H9 (cell line): ENCODE data around the gene GRIN2D. TPM values are rescaled to one million over a fixed set of nuclear protein-coding genes. Genes with fewer than 3 reads are reported as not detected.

Experiments
- DNase-seq: peaks from one replicate; pipeline ENCODE4 v3.0.0-alpha.2; 2017
- H2AFZ ChIP-seq: one replicate; pipeline ENCODE4 v1.6.1; 2013; ENCODE audit warnings: mild to moderate bottlenecking, low read length, control low read depth, moderate library complexity
- H2AK5ac ChIP-seq: 2 replicates; pipeline ENCODE4 v1.6.1; 2013; ENCODE audit warnings: low read length, control low read depth, mixed read lengths; ENCODE audit not compliant: insufficient read length
- H2BK120ac ChIP-seq: one replicate; pipeline ENCODE4 v1.6.1; 2013; ENCODE audit warnings: low read depth, mild to moderate bottlenecking, low read length, control low read depth, inconsistent platforms; ENCODE audit not compliant: poor library complexity, severe bottlenecking
- H2BK12ac ChIP-seq: 2 replicates; pipeline ENCODE4 v1.6.1; 2013; ENCODE audit warnings: low read length, control low read depth, mixed read lengths, low read depth; ENCODE audit not compliant: insufficient read length
- H2BK15ac ChIP-seq: 2 replicates; pipeline ENCODE4 v1.6.1; 2013; ENCODE audit warnings: low read depth, low read length, control low read depth
- H2BK20ac ChIP-seq: one replicate; pipeline ENCODE4 v1.6.1; 2013; ENCODE audit warnings: low read depth, mild to moderate bottlenecking, low read length, control low read depth, inconsistent platforms; ENCODE audit not compliant: poor library complexity, severe bottlenecking
- H2BK5ac ChIP-seq: 2 replicates; pipeline ENCODE4 v1.6.1; 2013; ENCODE audit warnings: low read length, control low read depth, mixed read lengths; ENCODE audit not compliant: insufficient read length
- H3K14ac ChIP-seq: 2 replicates; pipeline ENCODE4 v1.6.1; 2013; ENCODE audit warnings: low read length, control low read depth; ENCODE audit not compliant: insufficient read depth
- H3K18ac ChIP-seq: 2 replicates; pipeline ENCODE4 v1.6.1; 2013; ENCODE audit warnings: low read depth, mild to moderate bottlenecking, mixed read lengths, low read length, control low read depth; ENCODE audit not compliant: insufficient read length
- H3K23ac ChIP-seq: 2 replicates; pipeline ENCODE4 v1.6.1; 2013; ENCODE audit warnings: low read length, control low read depth, mixed read lengths, low read depth; ENCODE audit not compliant: insufficient read length
- H3K23me2 ChIP-seq: 2 replicates; pipeline ENCODE4 v1.6.1; 2013; ENCODE audit warnings: low read depth, mild to moderate bottlenecking, mixed read lengths, low read length, control low read depth; ENCODE audit not compliant: insufficient read length, poor library complexity, severe bottlenecking
- H3K27ac ChIP-seq: 2 replicates; pipeline ENCODE4 v1.5.1; 2013; ENCODE audit warnings: low read length, control low read depth, mixed read lengths, low read depth; ENCODE audit not compliant: insufficient read length
- H3K27me3 ChIP-seq: 2 replicates; pipeline ENCODE4 v1.6.1; 2013; ENCODE audit warnings: low read length, control low read depth, inconsistent platforms; ENCODE audit not compliant: insufficient read depth
- H3K4ac ChIP-seq: 2 replicates; pipeline ENCODE4 v1.6.1; 2013; ENCODE audit warnings: low read depth, mild to moderate bottlenecking, control low read depth, inconsistent platforms, low read length, moderate library complexity
- H3K4me1 ChIP-seq: 2 replicates; pipeline ENCODE4 v1.6.1; 2013; ENCODE audit warnings: low read length, control low read depth, inconsistent platforms; ENCODE audit not compliant: insufficient read depth
- H3K4me2 ChIP-seq: 2 replicates; pipeline ENCODE4 v1.6.1; 2013; ENCODE audit warnings: low read length, control low read depth, mixed read lengths; ENCODE audit not compliant: insufficient read length, insufficient read depth
- H3K56ac ChIP-seq: 2 replicates; pipeline ENCODE4 v1.6.1; 2013; ENCODE audit warnings: low read depth, mild to moderate bottlenecking, mixed read lengths, low read length, control low read depth; ENCODE audit not compliant: insufficient read length
- H3K79me1 ChIP-seq: 2 replicates; pipeline ENCODE4 v1.6.1; 2013; ENCODE audit warnings: low read depth, mild to moderate bottlenecking, moderate library complexity, low read length, control low read depth, inconsistent platforms; ENCODE audit not compliant: insufficient read depth, poor library complexity, severe bottlenecking
- H3K79me2 ChIP-seq: 2 replicates; pipeline ENCODE4 v1.6.1; 2013; ENCODE audit warnings: low read length, control low read depth, inconsistent platforms; ENCODE audit not compliant: insufficient read depth
- H3K9ac ChIP-seq: 2 replicates; pipeline ENCODE4 v1.6.1; 2013; ENCODE audit warnings: low read length, control low read depth, mixed read lengths; ENCODE audit not compliant: insufficient read length; ENCODE audit errors: extremely low read depth
- H3K9me3 ChIP-seq: one replicate; pipeline ENCODE4 v1.6.1; 2013; ENCODE audit warnings: low read depth, low read length, inconsistent platforms; ENCODE audit not compliant: control insufficient read depth
- H3T11ph ChIP-seq: one replicate; pipeline ENCODE4 v1.6.1; 2013; ENCODE audit warnings: mild to moderate bottlenecking, low read length, control low read depth, inconsistent platforms
- H4K20me1 ChIP-seq: one replicate; pipeline ENCODE4 v1.6.1; 2013; ENCODE audit not compliant: control insufficient read depth, insufficient read length, insufficient read depth
- H4K5ac ChIP-seq: 2 replicates; pipeline ENCODE4 v1.6.1; 2013; ENCODE audit warnings: low read depth, mild to moderate bottlenecking, mixed read lengths, low read length, control low read depth; ENCODE audit not compliant: insufficient read length
- H4K8ac ChIP-seq: replicated peaks from 2 replicates; pipeline ENCODE4 v1.6.1; 2013; ENCODE audit warnings: low read length, control low read depth, mixed read lengths, low read depth; ENCODE audit not compliant: insufficient read length
- H4K91ac ChIP-seq: 2 replicates; pipeline ENCODE4 v1.6.1; 2013; ENCODE audit warnings: low read depth, mild to moderate bottlenecking, moderate library complexity, mixed read lengths, low read length, control low read depth; ENCODE audit not compliant: insufficient read length
- H3K27ac Mint-ChIP-seq, 3 experiments: 2 replicates in 2 of 3; 3 replicates in 1 of 3; pipeline ENCODE4 v1.8.0; 2020 to 2021; ENCODE audit warnings: mixed read lengths in 3 of 3, mild to moderate bottlenecking in 1 of 3, moderate library complexity in 1 of 3
- H3K27me3 Mint-ChIP-seq: 2 replicates; pipeline ENCODE4 v1.8.0; 2021; ENCODE audit warnings: low read depth, mild to moderate bottlenecking, moderate library complexity, mixed read lengths
- H3K36me3 Mint-ChIP-seq, 3 experiments: 2 replicates in 2 of 3; 3 replicates in 1 of 3; pipeline ENCODE4 v1.8.0; 2020 to 2021; ENCODE audit warnings: low read depth in 3 of 3, mixed read lengths in 3 of 3; ENCODE audit not compliant: insufficient read depth in 1 of 3
- H3K4me1 Mint-ChIP-seq, 2 experiments: 2 replicates each; pipeline ENCODE4 v1.8.0; 2020; ENCODE audit warnings: mixed read lengths in 2 of 2
- H3K4me3 Mint-ChIP-seq, 2 experiments: 2 replicates in 1 of 2; 3 replicates in 1 of 2; pipeline ENCODE4 v1.8.0; 2020 to 2021; ENCODE audit warnings: mild to moderate bottlenecking in 2 of 2, mixed read lengths in 2 of 2, moderate library complexity in 1 of 2
- H3K9me3 Mint-ChIP-seq, 2 experiments: 2 replicates in 1 of 2; 3 replicates in 1 of 2; pipeline ENCODE4 v1.8.0; 2020; ENCODE audit warnings: mild to moderate bottlenecking in 2 of 2, mixed read lengths in 2 of 2, moderate library complexity in 1 of 2
- WGBS: extraction: QIAGEN DNeasy Blood & Tissue Kit; methylation state at CpG from one replicate; pipeline ENCODE4 v1.1.7; 2013; ENCODE audit warnings: missing lambda C conversion rate, low lambda C conversion rate, mixed read lengths; ENCODE audit not compliant: insufficient read length; ENCODE audit errors: extremely low coverage; 5-methylcytosine and 5-hydroxymethylcytosine counted together
- total RNA-seq: library from RNA; stranded (reverse); gene quantifications from 2 replicates; pipeline ENCODE4 v1.2.1, GENCODE V29; 2021
- TF ChIP-seq, protein P1 (sequence below): fragments of 200-600 bp; sonication (generic); conservative IDR thresholded peaks from 3 replicates; pipeline ENCODE4 v1.8.0; 2021; ENCODE audit warnings: antibody characterized with exemption, mild to moderate bottlenecking

The GRIN2D gene
- total RNA-seq, 1 experiment from 2014 or later, result 5.9 TPM

DNA sequence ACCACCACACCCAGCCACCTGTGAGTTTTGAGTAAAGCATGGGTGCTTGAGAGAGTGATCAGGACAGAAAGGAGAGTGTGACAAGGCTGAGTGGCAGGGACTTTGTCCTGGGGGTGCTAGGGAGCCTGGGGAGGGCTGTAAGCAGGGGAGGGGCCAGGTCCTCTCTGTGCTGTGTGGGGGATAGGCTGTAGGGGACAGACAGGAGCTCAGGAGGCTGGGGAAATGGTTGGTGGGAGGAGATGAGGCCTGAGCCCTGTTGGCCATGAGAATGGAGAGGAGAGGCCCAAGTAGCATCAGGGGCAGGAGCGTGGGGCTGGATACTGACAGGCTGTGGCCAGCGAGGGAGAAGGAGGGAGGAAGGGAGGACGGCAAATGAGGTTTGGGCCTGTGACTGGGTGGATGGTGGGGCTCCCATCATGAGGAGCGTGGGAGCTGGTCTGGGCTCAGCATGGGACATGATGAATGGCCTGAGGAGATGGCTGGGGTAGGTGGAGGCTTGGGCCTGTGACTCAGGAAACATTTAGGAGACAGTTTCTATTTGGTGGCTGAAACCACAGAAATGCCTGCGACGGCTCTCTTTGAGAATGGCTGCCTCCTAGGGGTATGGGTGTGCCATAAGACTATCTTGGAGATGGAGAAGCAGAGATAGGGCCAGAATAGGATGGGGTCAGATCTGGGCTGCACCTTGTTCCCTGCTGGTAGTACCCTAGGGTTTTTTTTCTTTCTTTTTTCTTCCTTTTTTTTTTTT, 25.0 kb downstream of the GRIN2D start:
- Histone ChIP-seq H2BK5ac (no peak overlapping the region), H3K56ac (no peak overlapping the region), H2BK20ac (no peak overlapping the region), H3K9ac (no peak overlapping the region), H3K27ac (no peak overlapping the region), H4K8ac (no peak overlapping the region), H3K18ac (no peak overlapping the region), H2BK15ac (no peak overlapping the region), H2AK5ac (no peak overlapping the region), H3K79me2 (no peaks in the 10 kb centered on the region), H3K4ac (no peak overlapping the region), H2BK12ac (no peak overlapping the region), H3K14ac (no peak overlapping the region; the same call in 1 of the 2 replicates), H2AFZ (no peak overlapping the region), H4K91ac (no peak overlapping the region), H3K79me1 (no peaks in the 10 kb centered on the region), H4K20me1 (peaks cover 3% of the 10 kb centered on the region), H3K27me3 (no peaks in the 10 kb centered on the region), H3K9me3 (no peaks in the 10 kb centered on the region), H2BK120ac (no peak overlapping the region), H3K4me1 (peaks cover 3% of the 10 kb centered on the region; the same call in 1 of the 2 replicates), H3K23me2 (no peaks in the 10 kb centered on the region), H4K5ac (no peak overlapping the region), H3T11ph (no peak overlapping the region), H3K4me2 (no peak overlapping the region), H3K23ac (no peak overlapping the region)
- Mint-ChIP-seq H3K27me3 (no peaks in the 10 kb centered on the region), H3K4me1 (peaks cover 22 to 33% of the 10 kb centered on the region in 2 experiments), H3K4me3 (peak overlapping the region in 1 of 2 experiments; percentile 69; a peak in 3 of 5 replicates), H3K9me3 (no peaks in the 10 kb centered on the region), H3K36me3 (peaks cover 0 to 20% (median 12%) of the 10 kb centered on the region in 3 experiments; a peak in 5 of 7 replicates), H3K27ac (peak overlapping the region in 2 of 3 experiments; percentile 74 to 90; a peak in 5 of 7 replicates)
- DNase-seq, result peak; percentile 41
- no CpG with 5 or more reads among the region's 6 CpGs for WGBS
- TF ChIP-seq, protein P1, sequence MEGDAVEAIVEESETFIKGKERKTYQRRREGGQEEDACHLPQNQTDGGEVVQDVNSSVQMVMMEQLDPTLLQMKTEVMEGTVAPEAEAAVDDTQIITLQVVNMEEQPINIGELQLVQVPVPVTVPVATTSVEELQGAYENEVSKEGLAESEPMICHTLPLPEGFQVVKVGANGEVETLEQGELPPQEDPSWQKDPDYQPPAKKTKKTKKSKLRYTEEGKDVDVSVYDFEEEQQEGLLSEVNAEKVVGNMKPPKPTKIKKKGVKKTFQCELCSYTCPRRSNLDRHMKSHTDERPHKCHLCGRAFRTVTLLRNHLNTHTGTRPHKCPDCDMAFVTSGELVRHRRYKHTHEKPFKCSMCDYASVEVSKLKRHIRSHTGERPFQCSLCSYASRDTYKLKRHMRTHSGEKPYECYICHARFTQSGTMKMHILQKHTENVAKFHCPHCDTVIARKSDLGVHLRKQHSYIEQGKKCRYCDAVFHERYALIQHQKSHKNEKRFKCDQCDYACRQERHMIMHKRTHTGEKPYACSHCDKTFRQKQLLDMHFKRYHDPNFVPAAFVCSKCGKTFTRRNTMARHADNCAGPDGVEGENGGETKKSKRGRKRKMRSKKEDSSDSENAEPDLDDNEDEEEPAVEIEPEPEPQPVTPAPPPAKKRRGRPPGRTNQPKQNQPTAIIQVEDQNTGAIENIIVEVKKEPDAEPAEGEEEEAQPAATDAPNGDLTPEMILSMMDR, result peak; percentile 27; the same call in 1 of the 3 replicates
